ENCODE results near the gene ARHGAP8.

DNA sequence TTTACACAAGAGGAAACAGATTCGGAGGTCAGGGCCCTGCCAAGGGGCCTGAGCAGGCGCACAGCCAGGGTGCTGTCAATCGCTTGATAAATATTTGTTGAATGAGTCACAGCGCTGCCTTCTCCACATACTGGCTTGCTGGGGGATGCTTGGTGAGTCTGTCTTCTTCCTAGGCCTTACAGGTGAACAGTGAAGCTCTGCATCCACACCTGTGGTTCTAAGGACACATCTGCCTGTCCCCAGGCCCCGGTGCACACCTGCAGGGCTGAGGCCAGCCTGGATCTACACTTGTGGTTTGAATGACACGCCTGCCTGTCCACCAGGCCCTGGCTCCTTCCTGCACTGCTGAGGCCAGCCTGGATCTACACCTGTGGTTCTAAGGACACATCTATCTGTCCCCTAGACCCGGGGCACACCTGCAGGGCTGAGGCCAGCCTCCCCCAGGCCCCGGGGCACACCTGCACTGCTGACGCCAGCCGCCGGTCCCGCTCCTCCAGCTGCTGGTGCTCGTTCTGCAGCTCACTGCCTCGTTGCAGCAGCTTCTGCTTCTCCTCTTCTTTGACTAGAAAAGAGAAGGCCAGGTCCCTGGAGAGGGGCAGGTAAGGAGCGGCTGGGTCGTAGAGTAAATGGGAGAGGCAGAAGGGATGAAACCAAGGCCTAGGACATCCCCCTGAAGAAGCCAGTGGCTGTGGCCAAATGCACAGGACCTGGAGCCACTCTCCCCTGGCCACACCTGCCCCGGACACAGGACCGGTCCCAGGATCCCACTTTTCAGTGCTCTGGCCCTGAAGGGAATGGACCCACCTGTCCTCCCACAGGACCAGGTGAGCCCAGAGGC, 132.8 kb downstream of the ARHGAP8 start:
- TF ChIP-seq, protein P1, sequence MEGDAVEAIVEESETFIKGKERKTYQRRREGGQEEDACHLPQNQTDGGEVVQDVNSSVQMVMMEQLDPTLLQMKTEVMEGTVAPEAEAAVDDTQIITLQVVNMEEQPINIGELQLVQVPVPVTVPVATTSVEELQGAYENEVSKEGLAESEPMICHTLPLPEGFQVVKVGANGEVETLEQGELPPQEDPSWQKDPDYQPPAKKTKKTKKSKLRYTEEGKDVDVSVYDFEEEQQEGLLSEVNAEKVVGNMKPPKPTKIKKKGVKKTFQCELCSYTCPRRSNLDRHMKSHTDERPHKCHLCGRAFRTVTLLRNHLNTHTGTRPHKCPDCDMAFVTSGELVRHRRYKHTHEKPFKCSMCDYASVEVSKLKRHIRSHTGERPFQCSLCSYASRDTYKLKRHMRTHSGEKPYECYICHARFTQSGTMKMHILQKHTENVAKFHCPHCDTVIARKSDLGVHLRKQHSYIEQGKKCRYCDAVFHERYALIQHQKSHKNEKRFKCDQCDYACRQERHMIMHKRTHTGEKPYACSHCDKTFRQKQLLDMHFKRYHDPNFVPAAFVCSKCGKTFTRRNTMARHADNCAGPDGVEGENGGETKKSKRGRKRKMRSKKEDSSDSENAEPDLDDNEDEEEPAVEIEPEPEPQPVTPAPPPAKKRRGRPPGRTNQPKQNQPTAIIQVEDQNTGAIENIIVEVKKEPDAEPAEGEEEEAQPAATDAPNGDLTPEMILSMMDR (IDR thresholded peaks at IDR 0.05): no peak
- TF ChIP-seq POLR2A (IDR thresholded peaks at IDR 0.05): no peak
